ENCODE measurements around the gene DOK7. TPM values are rescaled to one million over a fixed set of nuclear protein-coding genes. Genes with fewer than 3 reads are reported as not detected.

Gene DOK7
- total RNA-seq, 1 donor, result not detected

GRCh38 chr4:3498901-3499510, 35.9 kb downstream of the DOK7 start:
- TF ChIP-seq CTCF (IDR thresholded peaks at IDR 0.05; ENCODE audit: insufficient read depth, low read length), result no peak
- H3K4me3 ChIP-seq (ENCODE audit: low read depth, low read length), result no peak overlapping the region
- DNase-seq (ENCODE audit: low read depth), result no peak

- H3K4me3 ChIP-seq (ENCODE audit: low read depth, low read length), result no peak overlapping the region
- no peak for DNase-seq (ENCODE audit: low read depth)
- TF ChIP-seq CTCF (IDR thresholded peaks at IDR 0.05; ENCODE audit: insufficient read depth, low read length), result no peak
These were observed 36.6 kb downstream of the DOK7 start for GRCh38 chr4:3499710-3500109.

GRCh38 chr4:3500111-3500510, 37.0 kb downstream of the DOK7 start:
- no peak for TF ChIP-seq CTCF (IDR thresholded peaks at IDR 0.05; ENCODE audit: insufficient read depth, low read length)

GRCh38 chr4:3500634-3501101, 37.6 kb downstream of the DOK7 start:
- H3K4me3 ChIP-seq (ENCODE audit: low read depth, low read length), result no peak overlapping the region
- DNase-seq (ENCODE audit: low read depth), result no peak
- no peak for TF ChIP-seq CTCF (IDR thresholded peaks at IDR 0.05; ENCODE audit: insufficient read depth, low read length)

More at GRCh38 chr4:3500111-3500510, 37.0 kb downstream of the DOK7 start:
- no peak overlapping the region for H3K4me3 ChIP-seq (ENCODE audit: low read depth, low read length)
- DNase-seq (ENCODE audit: low read depth), result no peak

GRCh38 chr4:3501126-3501824, 38.2 kb downstream of the DOK7 start:
- TF ChIP-seq CTCF (IDR thresholded peaks at IDR 0.05; ENCODE audit: insufficient read depth, low read length), result no peak
- no peak overlapping the region for H3K4me3 ChIP-seq (ENCODE audit: low read depth, low read length)
- no peak for DNase-seq (ENCODE audit: low read depth)

GRCh38 chr4:3501825-3502425, 38.8 kb downstream of the DOK7 start:
- TF ChIP-seq CTCF (IDR thresholded peaks at IDR 0.05; ENCODE audit: insufficient read depth, low read length), result no peak
- H3K4me3 ChIP-seq (ENCODE audit: low read depth, low read length), result no peak overlapping the region
- DNase-seq (ENCODE audit: low read depth), result no peak

All from fibroblast of the aortic adventitia (primary cell).